Fibroblast of villous mesenchyme (primary cell): Measurements from ENCODE around the gene PRKN. TPM values are rescaled to one million over a fixed set of nuclear protein-coding genes. Genes with fewer than 3 reads are reported as not detected.

Experiments
- DNase-seq: peaks from one replicate; pipeline ENCODE4 v3.0.0-alpha.2; 2010; ENCODE audit warnings: low read depth
- H3K4me3 ChIP-seq: 2 replicates; pipeline ENCODE4 v1.5.1; 2011; ENCODE audit warnings: low read depth, mild to moderate bottlenecking, low read length
- CTCF ChIP-seq: IDR thresholded peaks from 2 replicates; pipeline ENCODE4 v1.5.1; 2012; ENCODE audit warnings: low read depth, mild to moderate bottlenecking, low read length; ENCODE audit not compliant: insufficient read depth
- total RNA-seq: library from RNA; depleted of rRNA; stranded (reverse); fragments of >200 nt; gene quantifications from 2 replicates; pipeline ENCODE4 v1.2.3, GENCODE V29; 2012

Gene PRKN
- total RNA-seq, 1 donor = 2.2 TPM

DNA sequence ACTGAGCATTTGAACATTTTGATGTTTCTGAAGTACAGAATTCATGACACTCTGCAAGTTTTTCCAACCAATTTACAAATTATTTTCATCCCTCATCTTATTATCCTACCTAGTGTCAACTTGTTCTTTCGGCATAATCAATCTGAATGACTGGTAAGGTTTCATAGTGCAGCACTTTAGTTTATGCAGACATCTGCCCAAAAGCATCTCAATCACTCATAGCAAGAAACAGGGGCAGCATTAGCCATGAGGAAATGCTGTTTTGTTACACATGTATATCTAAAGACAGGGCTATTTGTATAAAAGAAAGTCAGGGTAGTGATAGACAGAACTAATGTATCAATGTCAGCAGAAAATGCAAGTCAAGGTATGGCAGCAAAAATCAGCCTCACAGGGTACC lies 1075.6 kb downstream of the PRKN start:
- TF ChIP-seq CTCF = no peak
- DNase-seq = no peak
- no peak overlapping the region for H3K4me3 ChIP-seq

DNA sequence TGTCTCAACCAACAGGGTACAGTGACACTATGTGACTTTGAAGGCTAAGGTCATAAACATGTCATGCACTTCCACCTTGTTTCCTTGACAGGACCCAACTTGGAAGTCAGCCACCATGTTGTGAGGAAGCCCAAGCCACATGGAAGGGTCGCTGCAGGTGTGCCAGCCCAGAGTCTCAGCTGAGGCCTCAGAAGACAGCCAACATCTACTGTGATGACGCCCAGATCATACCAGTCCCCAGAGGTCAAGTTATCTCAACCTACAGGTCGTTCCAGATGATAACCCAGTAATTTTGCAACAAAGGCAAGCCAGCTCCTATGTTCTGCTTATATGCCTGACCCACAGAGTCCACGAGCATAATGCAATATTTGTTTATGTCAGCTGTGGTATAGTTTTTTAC lies 1077.7 kb downstream of the PRKN start:
- no peak for TF ChIP-seq CTCF
- no peak for DNase-seq
- H3K4me3 ChIP-seq = no peak overlapping the region

DNA sequence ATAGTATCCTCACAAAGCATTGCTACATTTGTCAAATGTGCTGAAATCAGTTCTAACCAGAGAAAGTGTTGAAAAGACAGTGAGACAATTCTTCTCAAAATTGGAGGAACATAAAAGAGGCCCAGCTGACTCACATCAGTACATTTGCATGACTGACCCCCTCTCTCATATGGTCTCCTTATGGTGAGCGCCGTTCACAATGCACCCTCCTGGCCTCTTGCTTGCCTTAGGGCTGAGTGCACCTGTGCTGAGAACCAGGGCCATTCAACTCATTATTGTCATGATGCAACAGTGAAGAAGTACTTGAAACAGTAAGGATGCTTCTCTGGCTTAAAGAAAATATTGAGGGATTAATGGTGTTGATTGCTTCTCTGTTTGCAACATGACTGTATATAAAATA lies 1078.5 kb downstream of the PRKN start:
- no peak for TF ChIP-seq CTCF
- DNase-seq = no peak
- no peak overlapping the region for H3K4me3 ChIP-seq

DNA sequence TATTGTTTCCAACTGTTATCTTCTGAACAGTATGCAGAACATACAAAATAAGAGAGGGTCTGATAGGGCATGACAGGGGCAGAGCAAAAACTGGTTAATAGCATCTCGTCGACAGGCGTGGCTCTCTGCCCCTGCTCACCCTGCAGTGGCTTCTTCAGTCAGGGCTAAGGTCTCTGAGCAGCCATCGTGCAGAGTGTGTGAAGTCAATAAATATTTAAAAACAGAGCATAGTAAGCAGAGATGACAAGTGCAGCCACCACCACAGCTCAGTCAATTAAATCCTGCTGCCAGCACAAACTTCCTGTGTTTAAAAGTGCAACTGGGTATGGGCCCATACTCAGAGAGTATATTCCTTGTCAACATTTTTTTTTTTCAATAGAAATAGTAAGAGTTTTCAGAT lies 1080.3 kb downstream of the PRKN start:
- no peak overlapping the region for H3K4me3 ChIP-seq
- no peak for DNase-seq
- no peak for TF ChIP-seq CTCF

DNA sequence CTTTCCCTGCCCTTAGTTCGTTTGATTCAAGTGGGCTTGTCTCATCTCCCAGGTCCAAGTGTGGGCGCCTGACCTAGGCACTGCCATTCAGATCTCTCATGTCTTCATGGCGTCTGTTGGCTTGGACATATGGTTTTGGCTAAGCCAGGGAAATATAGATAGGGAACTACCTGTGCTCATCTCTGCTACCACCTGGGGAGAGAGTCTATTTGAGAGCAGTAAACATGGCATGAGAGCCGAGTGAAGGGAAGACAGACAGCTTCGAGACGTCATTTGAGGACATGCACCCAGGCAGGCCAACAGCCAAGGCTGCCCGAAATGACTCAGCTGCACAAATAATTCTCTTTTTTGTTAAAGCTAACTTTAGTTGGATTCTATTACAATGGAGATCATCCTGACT lies 1083.0 kb downstream of the PRKN start:
- DNase-seq = no peak
- no peak overlapping the region for H3K4me3 ChIP-seq
- no peak for TF ChIP-seq CTCF

DNA sequence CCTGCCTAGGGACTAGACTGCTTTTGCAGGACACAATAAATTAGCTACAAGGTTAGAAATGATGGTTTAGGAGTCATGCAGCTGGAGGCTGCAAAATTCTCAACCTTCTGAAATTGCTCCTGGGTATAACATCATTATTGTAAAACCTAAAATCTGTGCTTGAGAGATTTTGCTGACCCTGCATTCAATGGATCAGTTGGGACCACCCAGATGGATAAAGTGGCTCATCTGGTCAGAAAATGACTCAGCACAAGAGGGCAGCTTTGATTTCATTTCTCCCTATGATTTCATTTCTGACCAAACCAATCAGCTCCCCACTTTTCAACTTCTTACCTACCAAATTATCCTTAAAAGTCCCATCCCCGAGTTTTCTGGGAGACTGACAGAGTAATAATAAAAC lies 1086.4 kb downstream of the PRKN start:
- TF ChIP-seq CTCF = no peak
- DNase-seq = no peak

DNA sequence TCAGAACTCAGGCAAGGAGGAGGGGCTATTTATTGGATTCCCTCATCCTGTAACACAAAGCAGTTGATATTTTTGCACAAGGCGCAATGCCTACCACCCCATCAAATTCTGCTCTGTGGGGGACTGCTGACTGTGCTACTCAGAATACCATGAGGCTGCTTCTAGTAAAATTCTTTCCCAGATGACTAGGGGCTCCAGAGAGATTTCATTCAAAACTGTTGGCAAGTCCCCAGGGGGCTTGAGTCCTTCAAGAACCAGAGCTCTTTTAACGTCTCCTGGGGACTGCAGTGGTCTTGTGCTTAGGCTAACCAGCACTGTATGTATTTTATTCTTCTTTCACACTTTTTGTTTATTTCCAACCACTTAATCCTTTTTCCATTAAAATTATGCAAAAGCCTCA lies 1087.8 kb downstream of the PRKN start:
- H3K4me3 ChIP-seq = no peak overlapping the region
- no peak for DNase-seq
- TF ChIP-seq CTCF = no peak

More for the DNA sequence above, 1086.4 kb downstream of the PRKN start:
- no peak overlapping the region for H3K4me3 ChIP-seq
